CD4-positive, alpha-beta T cell treated with Interferon alpha-2 for 1 hour (primary cell): Measurements from ENCODE around the gene SYT1.

Experiments
- DNase-seq, 2 donors: peaks; one replicate each; pipeline ENCODE4 v3.0.0-alpha.2; 2020 to 2022

Gene SYT1

GRCh38 chr12:79366374-79366773 lies 501.8 kb downstream of the SYT1 start:
- DNase-seq: no peak

DNA sequence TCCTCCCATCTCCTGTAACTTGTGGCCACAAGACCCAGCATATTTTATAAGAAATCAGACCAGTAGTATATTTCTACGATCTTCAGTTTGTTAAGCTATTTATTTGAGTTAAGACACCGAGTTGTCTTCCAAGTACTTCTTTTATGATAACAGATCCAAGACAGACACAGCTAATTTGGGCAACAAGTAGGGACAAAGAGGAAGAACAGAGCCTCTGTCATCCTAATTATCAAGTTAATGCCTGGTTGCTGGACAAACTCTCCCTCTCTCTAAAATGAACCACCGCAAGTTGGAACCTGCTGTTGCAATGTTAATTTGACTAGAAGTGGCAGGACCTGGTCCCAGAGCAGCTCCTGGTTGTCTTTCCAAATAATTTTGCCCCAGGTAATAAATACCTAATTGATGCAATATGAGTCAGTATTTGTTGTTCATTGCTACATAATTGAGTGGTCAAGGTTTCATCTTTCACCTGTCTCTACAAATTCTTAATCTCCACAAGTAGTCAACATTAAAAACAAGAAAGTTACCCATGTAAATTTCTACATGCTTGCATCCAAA lies 502.5 kb downstream of the SYT1 start:
- DNase-seq: no peak

- DNase-seq: no peak
Measured at GRCh38 chr12:79370021-79370420, 505.4 kb downstream of the SYT1 start.

DNA sequence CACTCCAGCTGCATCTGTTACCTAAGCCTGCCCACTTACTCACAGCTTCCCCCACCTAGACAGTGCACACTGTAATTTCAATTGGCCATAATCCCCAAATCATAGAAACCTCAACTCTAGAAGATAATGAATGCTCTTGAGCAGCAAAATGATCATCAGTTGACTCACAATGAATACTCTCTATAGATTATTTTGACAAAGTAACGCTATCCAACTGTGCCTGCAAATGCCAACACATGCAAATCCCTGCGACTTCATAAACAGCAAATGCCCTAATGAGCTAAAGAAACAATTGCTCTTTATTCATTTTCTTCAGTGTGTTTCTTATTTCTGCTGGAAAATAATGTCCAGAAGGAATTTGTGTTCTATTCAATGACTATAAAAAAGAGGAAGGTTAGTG lies 506.7 kb downstream of the SYT1 start:
- DNase-seq: no peak

DNA sequence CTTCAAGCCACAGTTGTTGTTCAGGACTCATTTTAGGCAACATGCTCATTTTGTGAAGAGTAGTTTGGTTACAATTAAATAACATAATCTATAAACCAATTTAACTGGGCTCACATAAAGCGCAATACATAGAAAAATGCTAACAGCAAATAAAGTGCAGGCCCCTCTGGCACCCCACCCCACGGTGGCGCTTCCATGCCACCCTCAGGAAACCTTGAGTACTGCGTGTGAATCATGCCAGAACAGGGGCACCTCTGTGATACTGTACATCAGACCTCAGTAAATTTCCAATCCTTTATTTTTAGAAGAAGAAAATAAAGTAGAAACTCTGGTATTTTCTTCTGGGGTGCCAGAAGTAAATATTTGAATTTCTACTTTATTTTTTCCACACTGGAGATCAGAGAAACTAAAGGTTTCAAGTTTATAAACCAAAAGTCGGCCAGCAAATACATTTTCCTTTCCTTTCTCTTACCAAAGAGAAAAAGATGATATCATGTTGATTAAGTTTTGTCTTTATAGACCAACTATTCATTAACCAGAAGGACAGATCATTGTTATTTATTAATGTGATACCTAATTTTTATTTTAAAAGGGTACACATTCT lies 509.4 kb downstream of the SYT1 start:
- no peak for DNase-seq

- no peak for DNase-seq
Measured at GRCh38 chr12:79374545-79374944, 510.0 kb downstream of the SYT1 start.

DNA sequence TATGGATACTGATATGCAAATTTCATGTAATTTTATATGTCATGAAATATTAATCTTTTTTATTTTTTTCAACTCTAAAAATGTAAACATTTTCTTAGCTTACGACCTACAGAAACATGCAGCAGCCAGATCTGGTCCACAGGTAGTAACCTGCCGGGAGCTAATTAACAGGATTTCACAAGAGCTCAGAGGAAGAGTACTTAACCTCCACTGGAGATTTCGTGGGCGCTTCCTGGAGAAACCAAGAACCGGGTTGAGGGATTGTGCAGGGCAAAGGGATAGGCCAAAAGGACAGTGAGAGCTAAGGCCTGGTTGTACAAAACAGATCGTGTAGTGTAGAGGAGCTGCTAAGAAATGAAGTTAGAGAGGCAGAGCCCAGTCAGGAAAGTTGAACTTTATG lies 510.5 kb downstream of the SYT1 start:
- no peak for DNase-seq

DNA sequence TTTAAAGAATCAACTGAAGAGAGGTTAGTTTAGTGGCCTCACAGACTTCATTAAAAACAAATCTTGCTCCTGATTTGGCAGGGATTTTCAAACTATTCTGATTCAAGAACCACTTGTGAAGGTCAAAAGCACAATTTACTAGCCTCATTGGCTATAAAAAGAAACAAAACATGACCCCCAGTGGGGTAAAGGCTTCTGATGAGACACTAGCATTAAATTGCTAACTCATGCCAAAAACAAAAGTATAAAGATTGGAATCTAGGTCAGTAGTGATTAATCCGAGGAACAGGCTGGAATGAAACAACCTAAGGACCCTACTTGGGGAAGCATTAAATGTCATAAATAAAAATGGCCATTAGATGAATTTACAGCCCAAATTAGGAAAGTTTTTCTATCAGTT lies 513.9 kb downstream of the SYT1 start:
- no peak for DNase-seq

DNA sequence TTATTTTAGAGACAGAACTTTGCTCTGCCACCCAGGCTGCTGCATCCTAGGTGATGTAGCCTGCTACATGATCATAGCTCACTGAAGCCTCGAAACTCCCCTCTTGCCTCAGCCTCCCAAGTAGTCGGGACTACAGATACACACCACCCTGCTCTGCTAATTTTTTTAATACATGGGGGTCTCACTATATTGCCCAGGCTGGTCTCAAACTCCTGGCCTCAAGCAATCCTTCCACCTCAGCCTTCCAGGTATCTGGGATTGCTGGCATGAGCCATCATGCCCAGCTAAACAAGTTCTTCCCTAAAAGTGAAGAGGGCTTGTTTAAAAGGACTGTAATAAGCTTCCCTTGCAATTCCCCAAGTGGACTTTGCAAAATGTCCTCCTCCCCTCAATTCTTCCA lies 515.8 kb downstream of the SYT1 start:
- DNase-seq: no peak

GRCh38 chr12:79381248-79382208 lies 517.0 kb downstream of the SYT1 start:
- no peak for DNase-seq

DNA sequence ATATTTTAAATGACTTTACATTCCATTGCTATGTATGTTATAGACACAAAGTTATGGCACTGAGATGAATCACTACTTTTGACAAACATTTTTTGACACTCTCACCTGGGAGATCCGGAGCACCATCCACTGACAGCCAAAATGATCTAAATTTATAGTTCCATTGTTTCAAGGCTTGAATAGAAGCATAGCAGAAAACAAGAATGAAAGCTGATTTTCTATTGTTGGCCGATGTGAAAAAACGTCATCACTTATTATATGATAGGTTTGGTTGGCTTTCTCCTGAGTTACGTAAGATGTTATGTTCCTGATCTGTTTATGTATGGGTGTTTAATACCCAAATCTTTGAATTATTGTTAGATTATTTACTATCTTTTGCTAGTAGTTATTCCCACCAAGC lies 520.0 kb downstream of the SYT1 start:
- no peak for DNase-seq

GRCh38 chr12:79388011-79388410 lies 523.4 kb downstream of the SYT1 start:
- DNase-seq: no peak

DNA sequence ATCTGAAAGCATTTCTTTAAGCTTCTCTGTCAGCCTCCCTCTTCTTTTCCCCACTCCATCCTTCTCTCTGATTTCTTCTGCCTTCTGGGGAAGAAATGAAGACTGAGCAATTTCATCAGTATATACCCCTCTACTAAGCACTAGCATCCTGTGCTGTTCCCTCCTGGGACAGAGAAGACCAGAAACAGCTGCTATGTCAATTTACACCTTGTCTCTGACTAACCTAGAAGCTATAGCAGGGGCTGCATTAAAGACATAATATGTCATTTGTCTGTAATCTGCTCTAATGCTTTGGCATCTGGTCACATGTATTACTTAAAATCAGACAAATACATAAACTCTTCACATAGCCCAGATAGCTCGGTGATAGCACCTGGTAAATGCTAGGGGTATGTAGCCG lies 529.3 kb downstream of the SYT1 start:
- DNase-seq: no peak

DNA sequence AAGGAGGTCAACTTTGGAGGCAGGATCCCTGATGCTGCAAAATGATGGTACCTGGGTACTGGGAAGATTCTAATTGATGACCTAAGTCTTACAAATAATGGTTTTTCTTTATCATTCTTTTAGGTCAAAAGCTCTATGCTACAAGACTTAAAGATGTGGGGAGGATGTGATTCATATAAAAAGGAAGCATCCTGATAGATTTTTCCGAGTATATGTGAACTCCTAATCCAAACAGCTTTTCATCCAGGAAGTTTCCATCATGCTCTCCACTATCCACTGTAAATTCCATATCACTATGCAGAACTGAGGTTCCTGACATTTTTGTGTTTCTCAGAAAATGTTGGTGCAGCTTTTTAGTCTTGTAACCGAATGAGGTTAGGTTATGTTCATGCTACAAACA lies 533.0 kb downstream of the SYT1 start:
- DNase-seq: no peak

- no peak for DNase-seq
Measured at GRCh38 chr12:79400481-79400880, 535.9 kb downstream of the SYT1 start.

DNA sequence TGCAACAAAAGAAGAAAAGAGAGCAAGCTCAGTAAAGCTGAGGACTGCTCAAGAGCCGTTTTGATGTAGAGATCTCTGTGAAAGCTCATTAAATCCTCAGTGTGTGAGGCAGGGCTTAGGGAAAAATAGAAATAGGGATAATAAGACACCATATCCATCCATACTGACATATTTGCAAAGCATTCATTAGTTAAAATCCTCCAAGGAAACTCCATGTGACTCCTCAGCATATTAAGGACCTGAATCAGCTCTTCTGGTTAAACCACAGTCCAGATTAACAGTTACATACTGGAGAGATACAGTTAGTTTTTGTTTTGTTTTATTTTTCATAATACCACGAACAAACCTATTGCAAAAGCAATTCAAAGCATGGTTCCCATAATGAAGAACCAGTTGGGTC lies 538.0 kb downstream of the SYT1 start:
- DNase-seq: no peak

DNA sequence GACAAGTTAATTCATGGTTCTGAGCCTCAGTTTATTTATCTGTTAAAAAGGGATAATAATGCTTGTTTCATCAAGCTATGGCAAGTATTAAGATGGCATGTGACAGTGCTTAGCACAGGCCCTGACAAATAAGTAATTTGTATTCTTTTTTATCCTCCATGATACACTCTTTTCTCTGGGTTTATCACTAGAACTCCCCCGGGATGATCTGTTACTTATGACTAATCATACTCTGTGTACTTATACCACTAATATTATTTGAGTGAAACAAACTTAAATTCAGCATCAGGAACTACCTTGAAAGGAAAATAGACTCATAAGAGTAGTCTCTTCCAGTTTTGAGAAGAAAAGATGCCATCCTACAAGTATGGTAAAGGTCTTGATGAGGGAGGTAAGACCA lies 542.4 kb downstream of the SYT1 start:
- no peak for DNase-seq

DNA sequence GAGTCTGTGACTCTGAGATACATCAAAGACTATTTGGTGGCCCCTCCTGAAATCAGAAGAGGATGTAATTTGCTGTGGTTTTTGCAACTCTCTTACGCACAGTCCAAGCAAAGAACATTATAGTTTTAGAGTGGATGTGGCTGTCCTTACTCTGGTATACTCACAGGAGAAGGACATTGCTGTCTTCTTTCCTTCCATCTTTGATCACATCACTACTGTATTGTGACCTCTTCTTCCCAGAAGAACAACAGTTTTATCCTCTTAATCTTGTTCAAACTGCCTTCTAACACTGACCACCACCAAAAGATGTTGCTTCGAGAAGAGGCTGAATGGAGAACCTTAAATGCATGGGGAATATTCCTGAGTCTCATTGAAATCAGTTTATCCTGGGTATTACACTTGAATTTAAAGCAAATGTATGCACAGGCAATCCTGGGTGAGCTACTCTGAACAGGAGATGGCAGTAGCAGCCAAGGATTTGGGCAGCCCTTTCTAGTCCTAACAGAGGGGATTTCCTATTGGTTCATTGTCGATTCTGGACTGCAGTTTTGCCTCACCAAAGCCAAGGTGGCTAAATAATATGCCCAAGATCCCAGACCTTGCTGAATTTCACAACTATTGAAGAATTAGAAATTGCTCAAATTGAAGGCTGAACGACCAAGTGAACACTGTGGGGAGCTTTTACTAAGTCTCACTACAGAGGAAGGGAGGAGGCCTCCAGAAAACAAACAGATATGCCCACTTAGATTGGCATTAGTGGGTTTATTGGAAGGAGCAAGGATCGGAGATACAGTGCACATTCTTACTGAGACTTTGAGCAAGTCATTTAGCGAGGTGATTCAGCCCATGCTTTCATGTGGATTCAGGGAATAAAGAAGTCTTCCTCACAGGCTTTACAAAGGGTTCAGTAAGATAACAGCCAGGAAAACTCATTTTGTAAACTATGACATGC lies 543.4 kb downstream of the SYT1 start:
- no peak for DNase-seq

DNA sequence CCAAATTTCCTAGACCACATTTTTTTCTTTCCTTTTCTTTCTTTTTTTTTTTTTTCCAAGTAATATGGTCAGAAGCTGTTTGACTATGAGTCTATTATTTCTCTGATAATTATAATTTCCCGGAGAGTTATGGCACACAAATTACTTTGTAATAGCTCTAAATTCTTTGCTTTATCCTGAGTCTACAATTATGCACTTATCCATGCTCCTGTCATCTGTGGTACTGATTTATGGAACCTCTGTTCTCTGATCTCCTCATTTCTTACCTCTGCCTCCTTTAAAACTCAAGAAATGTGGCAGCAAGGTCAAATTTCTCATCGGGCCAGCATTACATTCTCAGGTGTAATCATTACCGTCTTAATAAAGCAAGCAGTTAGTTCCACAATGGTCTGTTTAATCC lies 544.1 kb downstream of the SYT1 start:
- no peak for DNase-seq

- DNase-seq: no peak
Measured at GRCh38 chr12:79409562-79409961, 545.0 kb downstream of the SYT1 start.

- no peak for DNase-seq
Measured at GRCh38 chr12:79411791-79412190, 547.2 kb downstream of the SYT1 start.

GRCh38 chr12:79413796-79414195 lies 549.2 kb downstream of the SYT1 start:
- no peak for DNase-seq

GRCh38 chr12:79414252-79414651 lies 549.7 kb downstream of the SYT1 start:
- no peak for DNase-seq
